AG04450 (cell line): ENCODE results near the gene CEP295NL. TPM values are rescaled to one million over a fixed set of nuclear protein-coding genes. Genes with fewer than 3 reads are reported as not detected.
A peak's percentile ranks its signal among the peaks of the same experiment; 100 is the strongest.

Experiments
- CTCF ChIA-PET: fragments of 300-600, 350-600 bp; formaldehyde crosslinking; extraction: SDS; loops from one replicate; lab custom pipeline; 2022; ENCODE audit warnings: antibody characterized with exemption, inconsistent platforms; lab: Charles Lee
- POLR2A ChIA-PET: fragments of 350-600 bp; formaldehyde crosslinking; extraction: SDS; loops from one replicate; lab custom pipeline; 2021; ENCODE audit warnings: antibody characterized with exemption, inconsistent platforms; lab: Yijun Ruan, JAX
- DNase-seq: peaks from one replicate; pipeline ENCODE4 v3.0.0-alpha.2; 2011; ENCODE audit warnings: low read depth, low spot score
- H3K27ac ChIP-seq: one replicate; pipeline ENCODE4 v1.5.1; 2012; ENCODE audit warnings: low read depth, low read length, control low read depth
- H3K27me3 ChIP-seq: one replicate; pipeline ENCODE4 v1.6.0; 2012; ENCODE audit warnings: low read length; ENCODE audit not compliant: control insufficient read depth, insufficient read depth
- H3K4me3 ChIP-seq: 2 replicates; pipeline ENCODE4 v1.5.1; 2011; ENCODE audit warnings: mild to moderate bottlenecking, low read depth, low read length, control low read depth
- H3K9me3 ChIP-seq: 2 replicates; pipeline ENCODE4 v1.5.1; 2012; ENCODE audit warnings: low read length; ENCODE audit not compliant: control insufficient read depth, insufficient read depth
- CTCF ChIP-seq: IDR thresholded peaks from 2 replicates; pipeline ENCODE4 v1.5.1; 2011; ENCODE audit warnings: low read depth, low read length, control low read depth, inconsistent platforms
- polyA plus RNA-seq: library from polyadenylated mRNA; depleted of rRNA; stranded (reverse); fragments of >200 nt; gene quantifications from 2 replicates; pipeline ENCODE4 v1.2.3, GENCODE V29; 2011

Gene CEP295NL
- polyA plus RNA-seq, 1 experiment = 0.11 TPM

GRCh38 chr17:78919861-78920450 is 17.0 kb upstream of the CEP295NL start:
- DNase-seq = no peak
- POLR2A ChIA-PET = no interaction called here
- peak overlapping the region; percentile 4; the same call in 1 of the 2 replicates for H3K4me3 ChIP-seq
- no peaks in the 10 kb centered on the region; the same call in 1 of the 2 replicates for H3K9me3 ChIP-seq
- H3K27ac ChIP-seq = peak overlapping the region; percentile 2
- no peaks in the 10 kb centered on the region for H3K27me3 ChIP-seq
- no peak for TF ChIP-seq CTCF
- CTCF ChIA-PET = interaction anchor here (1.0 kb wide), 1 partner anchor 51 kb away, joined by 3 read pairs; no protein-coding TSS in a partner anchor

- DNase-seq = no peak
- CTCF ChIA-PET = no interaction called here
- Histone ChIP-seq H3K4me3 (no peak overlapping the region), H3K27ac (peak overlapping the region; percentile 21), H3K9me3 (no peaks in the 10 kb centered on the region; the same call in 1 of the 2 replicates), H3K27me3 (no peaks in the 10 kb centered on the region)
- POLR2A ChIA-PET = no interaction called here
- no peak for TF ChIP-seq CTCF
Measured at GRCh38 chr17:78918979-78919378, 16.0 kb upstream of the CEP295NL start.

- CTCF ChIA-PET = interaction anchor here (0.7 to 2.9 kb wide), 3 partner anchors 52 to 54 kb away, joined by 3 to 9 read pairs (median 3); no protein-coding TSS in a partner anchor
Measured at GRCh38 chr17:78917451-78918275, 14.7 kb upstream of the CEP295NL start.

GRCh38 chr17:78915872-78916632 is 13.1 kb upstream of the CEP295NL start:
- CTCF ChIA-PET = interaction anchor here (0.5 to 2.9 kb wide), 4 partner anchors 50 to 93 kb away, joined by 3 to 9 read pairs (median 4); partner anchors contain the start of gene CANT1
- Histone ChIP-seq H3K9me3 (no peaks in the 10 kb centered on the region; the same call in 1 of the 2 replicates), H3K4me3 (no peak overlapping the region), H3K27me3 (no peaks in the 10 kb centered on the region), H3K27ac (peak overlapping the region; percentile 31)
- no peak for TF ChIP-seq CTCF
- POLR2A ChIA-PET = interaction anchor here (0.7 to 1.4 kb wide), 4 partner anchors 9 to 56 kb away, joined by 3 to 8 read pairs (median 3); partner anchors contain the start of genes CEP295NL and TIMP2
- no peak for DNase-seq

More at GRCh38 chr17:78917451-78918275, 14.7 kb upstream of the CEP295NL start:
- POLR2A ChIA-PET = interaction anchor here (0.6 kb wide), 1 partner anchor 56 kb away, joined by 3 read pairs; no protein-coding TSS in a partner anchor
- no peaks in the 10 kb centered on the region; the same call in 1 of the 2 replicates for H3K9me3 ChIP-seq
- DNase-seq = no peak
- no peak for TF ChIP-seq CTCF
- no peaks in the 10 kb centered on the region for H3K27me3 ChIP-seq
- H3K4me3 ChIP-seq = no peak overlapping the region
- H3K27ac ChIP-seq = no peak overlapping the region
